Adipose tissue (tissue), 3 donors: Measurements from ENCODE around the gene FRMD4A. TPM values are rescaled to one million over a fixed set of nuclear protein-coding genes. Genes with fewer than 3 reads are reported as not detected.
"Not testable (repeated sequence)": the region's sequence is repeated elsewhere in the genome, so short reads cannot be mapped to it uniquely, and the experiment has no call there.

Source experiments
- H3K27ac ChIP-seq: one replicate; pipeline ENCODE4 v1.5.1; 2013; ENCODE audit warnings: low read depth, low read length
- WGBS, 3 donors: extraction: QIAGEN DNeasy Blood & Tissue Kit; methylation state at CpG; one replicate each; pipeline ENCODE4 v1.1.7; 2013; 5-methylcytosine and 5-hydroxymethylcytosine counted together
- polyA plus RNA-seq, 3 donors: library from polyadenylated mRNA; stranded (reverse); fragments of 200-250 nt; gene quantifications; one replicate each; pipeline ENCODE4 v1.2.3, GENCODE V29; 2013
- donor health status: healthy with polysubstance abuse.
- donor health status: Bipolar disorder and iron deficiency.
- donor health status: healthy.

The FRMD4A gene
- polyA plus RNA-seq, 3 donors: 16.6 to 83.5 (median 22.2) TPM

GRCh38 chr10:13801907-13802288 is 528.8 kb downstream of the FRMD4A start:
- WGBS, 3 donors: 79 to 87% (median 86%) methylated on average over 2 of the region's 2 CpGs
- H3K27ac ChIP-seq: no peak overlapping the region

GRCh38 chr10:13801156-13801906 is 529.4 kb downstream of the FRMD4A start:
- no peak overlapping the region for H3K27ac ChIP-seq
- WGBS, 3 donors: 85 to 90% (median 86%) methylated on average over 8 of the region's 8 CpGs

GRCh38 chr10:13797164-13797563 is 533.6 kb downstream of the FRMD4A start:
- H3K27ac ChIP-seq: no peak overlapping the region
- 92 to 94% (median 94%) methylated on average over 9 of the region's 9 CpGs for whole genome bisulfite sequencing, 3 donors

- WGBS, 3 donors: 55 to 65% (median 58%) methylated on average over 9 of the region's 9 CpGs
- H3K27ac ChIP-seq: no peak overlapping the region
Measured at GRCh38 chr10:13795653-13796555, 534.8 kb downstream of the FRMD4A start.

- 76 to 83% (median 80%) methylated on average over 6 of the region's 6 CpGs for WGBS, 3 donors
- H3K27ac ChIP-seq: no peak overlapping the region
Measured at GRCh38 chr10:13794992-13795612, 535.6 kb downstream of the FRMD4A start.

- 84 to 94% (median 93%) methylated on average over 5 of the region's 5 CpGs for WGBS, 3 donors
- H3K27ac ChIP-seq: no peak overlapping the region
Measured at GRCh38 chr10:13792006-13792405, 538.7 kb downstream of the FRMD4A start.

GRCh38 chr10:13791483-13791882 is 539.2 kb downstream of the FRMD4A start:
- 50 to 72% (median 56%) methylated on average over 4 of the region's 4 CpGs for WGBS, 3 donors
- no peak overlapping the region for H3K27ac ChIP-seq

- WGBS, 3 donors: 68 to 80% (median 76%) methylated on average over 9 of the region's 9 CpGs
- peak overlapping the region; percentile 14 for H3K27ac ChIP-seq
Measured at GRCh38 chr10:13790196-13790595, 540.5 kb downstream of the FRMD4A start.

- no peak overlapping the region for H3K27ac ChIP-seq
- 43 to 67% (median 66%) methylated on average over 2 of the region's 2 CpGs for WGBS, 3 donors
Measured at GRCh38 chr10:13789448-13789829, 541.3 kb downstream of the FRMD4A start.

- 42 to 66% (median 47%) methylated on average over 9 of the region's 9 CpGs for WGBS, 3 donors
Measured at GRCh38 chr10:13788711-13789447, 541.8 kb downstream of the FRMD4A start.

GRCh38 chr10:13788320-13788600 is 542.5 kb downstream of the FRMD4A start:
- no peak overlapping the region for H3K27ac ChIP-seq
- 33 to 56% (median 45%) methylated on average over 5 of the region's 5 CpGs for WGBS, 3 donors

More at GRCh38 chr10:13788711-13789447, 541.8 kb downstream of the FRMD4A start:
- no peak overlapping the region for H3K27ac ChIP-seq

- WGBS, 3 donors: 21 to 54% (median 36%) methylated on average over 11 of the region's 11 CpGs
- H3K27ac ChIP-seq: no peak overlapping the region
Measured at GRCh38 chr10:13787015-13787421, 543.7 kb downstream of the FRMD4A start.

- WGBS, 3 donors: 64 to 72% (median 65%) methylated on average over 2 of the region's 2 CpGs
- no peak overlapping the region for H3K27ac ChIP-seq
Measured at GRCh38 chr10:13784067-13784466, 546.7 kb downstream of the FRMD4A start.

- WGBS, 3 donors: 74 to 92% (median 83%) methylated on average over 6 of the region's 6 CpGs
Measured at GRCh38 chr10:13779748-13780147, 551.0 kb downstream of the FRMD4A start.

GRCh38 chr10:13778693-13778960 is 552.1 kb downstream of the FRMD4A start:
- WGBS, 3 donors: 77 to 94% (median 84%) methylated on average over 4 of the region's 4 CpGs
- H3K27ac ChIP-seq: not testable (repeated sequence)

More at GRCh38 chr10:13779748-13780147, 551.0 kb downstream of the FRMD4A start:
- H3K27ac ChIP-seq: no peak overlapping the region

- 40 to 51% (median 48%) methylated on average over 7 of the region's 7 CpGs for WGBS, 3 donors
- H3K27ac ChIP-seq: no peak overlapping the region
Measured at GRCh38 chr10:13776861-13777311, 553.8 kb downstream of the FRMD4A start.

- 86 to 88% (median 87%) methylated on average over 14 of the region's 14 CpGs for WGBS, 3 donors
- no peak overlapping the region for H3K27ac ChIP-seq
Measured at GRCh38 chr10:13775786-13776775, 554.6 kb downstream of the FRMD4A start.
